Measurements from ENCODE around the gene ATRNL1.

ATRNL1 gene

GRCh38 chr10:115974351-115974750, 881.2 kb downstream of the ATRNL1 start:
- no peak for TF ChIP-seq CTCF (IDR thresholded peaks at IDR 0.05; ENCODE audit: extremely low read depth, missing control alignments)

GRCh38 chr10:115974816-115975430, 881.8 kb downstream of the ATRNL1 start:
- TF ChIP-seq CTCF (IDR thresholded peaks at IDR 0.05; ENCODE audit: extremely low read depth, missing control alignments) = no peak
- no peak for DNase-seq (ENCODE audit: low spot score)

More at GRCh38 chr10:115974351-115974750, 881.2 kb downstream of the ATRNL1 start:
- no peak for DNase-seq (ENCODE audit: low spot score)

- DNase-seq (ENCODE audit: low spot score) = no peak
- no peak for TF ChIP-seq CTCF (IDR thresholded peaks at IDR 0.05; ENCODE audit: extremely low read depth, missing control alignments)
Measured at GRCh38 chr10:115975506-115975905, 882.3 kb downstream of the ATRNL1 start.

- TF ChIP-seq CTCF (IDR thresholded peaks at IDR 0.05; ENCODE audit: extremely low read depth, missing control alignments) = no peak
- DNase-seq (ENCODE audit: low spot score) = no peak
Measured at GRCh38 chr10:115976342-115976741, 883.2 kb downstream of the ATRNL1 start.

GRCh38 chr10:115977855-115978254, 884.7 kb downstream of the ATRNL1 start:
- DNase-seq (ENCODE audit: low spot score) = no peak
- no peak for TF ChIP-seq CTCF (IDR thresholded peaks at IDR 0.05; ENCODE audit: extremely low read depth, missing control alignments)

GRCh38 chr10:115979576-115979975, 886.4 kb downstream of the ATRNL1 start:
- TF ChIP-seq CTCF (IDR thresholded peaks at IDR 0.05; ENCODE audit: extremely low read depth, missing control alignments) = no peak
- no peak for DNase-seq (ENCODE audit: low spot score)

- no peak for TF ChIP-seq CTCF (IDR thresholded peaks at IDR 0.05; ENCODE audit: extremely low read depth, missing control alignments)
- no peak for DNase-seq (ENCODE audit: low spot score)
Measured at GRCh38 chr10:115980470-115980869, 887.3 kb downstream of the ATRNL1 start.
